GM03348 (cell line): Measurements from ENCODE around the gene TRPC5OS.
A peak's percentile ranks its signal among the peaks of the same experiment; 100 is the strongest.

Experiments used
- DNase-seq: peaks from one replicate; pipeline ENCODE4 v3.0.0; 2012; ENCODE audit warnings: low spot score

TRPC5OS gene

GRCh38 chrX:111875881-111876280, at the start of gene TRPC5OS:
TRPC5OS (plus strand) TSS chrX:111876181; CDS start chrX:111901850, 25,669 bp downstream.
- no peak for DNase-seq

GRCh38 chrX:111829345-111829744, 46.6 kb upstream of the TRPC5OS start:
- no peak for DNase-seq

GRCh38 chrX:111830571-111830970, 45.4 kb upstream of the TRPC5OS start:
- no peak for DNase-seq

DNA sequence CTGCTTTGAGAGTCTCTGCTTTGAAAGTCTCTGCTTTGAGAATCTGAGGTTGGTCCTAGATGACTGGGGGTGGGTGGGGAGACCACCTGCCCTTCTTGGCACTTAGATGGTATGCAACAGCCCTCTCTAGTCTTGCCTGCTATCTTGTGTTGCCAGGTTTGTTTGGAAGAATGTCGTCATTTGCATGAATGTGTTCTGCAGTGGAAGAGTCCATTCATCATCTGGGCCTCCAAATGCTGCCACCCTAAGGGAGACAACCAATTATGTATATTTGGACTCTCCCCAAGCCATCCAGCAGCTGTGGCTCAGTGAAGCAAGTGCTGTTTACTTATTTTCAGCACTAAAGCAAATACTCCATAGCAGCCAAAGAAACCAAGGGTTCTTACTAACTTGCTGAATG, 44.6 kb upstream of the TRPC5OS start:
- DNase-seq: no peak

- no peak for DNase-seq
Measured at GRCh38 chrX:111837197-111837596, 38.8 kb upstream of the TRPC5OS start.

DNA sequence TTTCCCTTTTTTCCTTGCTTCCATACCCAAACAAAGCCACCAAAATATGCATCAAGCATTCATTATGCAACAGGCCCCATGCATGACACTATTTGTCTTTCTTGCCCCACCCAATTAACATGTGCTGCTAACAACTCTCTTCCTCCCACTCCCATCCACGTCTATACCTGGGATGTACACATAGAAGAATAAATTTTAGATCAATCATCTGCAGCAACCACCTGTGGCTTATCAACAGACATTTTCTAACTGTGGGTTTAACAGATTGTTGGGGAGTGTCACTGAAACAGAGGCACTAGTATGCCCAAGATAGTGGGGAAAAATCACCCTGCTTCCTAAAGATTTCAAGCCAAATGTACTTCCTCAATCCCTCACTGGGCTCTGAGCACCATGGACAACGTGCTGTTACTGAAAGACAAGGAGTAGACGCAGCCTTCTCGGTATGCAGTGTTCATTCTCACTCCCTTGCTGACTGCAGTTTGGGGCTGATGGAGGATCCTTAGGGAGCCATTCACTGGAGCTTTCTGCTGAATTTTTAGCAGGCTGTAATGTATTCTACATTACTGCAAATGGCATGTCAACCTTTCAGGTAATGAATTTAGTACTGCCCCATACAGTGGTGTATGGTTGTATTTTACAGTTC, 28.4 kb upstream of the TRPC5OS start:
- no peak for DNase-seq

DNA sequence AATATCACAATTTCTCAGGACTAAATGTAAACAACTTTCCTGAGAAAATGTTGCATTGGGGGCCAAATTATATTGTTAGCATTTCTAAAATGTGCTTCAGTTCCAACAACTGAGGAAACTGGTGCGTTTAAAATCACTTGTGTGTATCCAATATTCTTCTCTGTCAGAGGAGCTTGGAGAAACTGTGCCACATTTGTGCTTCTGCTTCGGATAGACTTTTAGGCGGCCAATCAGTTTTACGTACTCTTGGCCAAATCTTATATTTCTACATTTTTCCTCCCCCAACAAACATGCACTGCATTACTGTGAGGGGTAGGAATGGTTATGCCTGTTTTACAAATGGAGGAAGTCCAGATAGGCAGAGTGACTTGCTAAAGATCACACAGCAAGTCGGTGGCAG, 27.4 kb upstream of the TRPC5OS start:
- no peak for DNase-seq

DNA sequence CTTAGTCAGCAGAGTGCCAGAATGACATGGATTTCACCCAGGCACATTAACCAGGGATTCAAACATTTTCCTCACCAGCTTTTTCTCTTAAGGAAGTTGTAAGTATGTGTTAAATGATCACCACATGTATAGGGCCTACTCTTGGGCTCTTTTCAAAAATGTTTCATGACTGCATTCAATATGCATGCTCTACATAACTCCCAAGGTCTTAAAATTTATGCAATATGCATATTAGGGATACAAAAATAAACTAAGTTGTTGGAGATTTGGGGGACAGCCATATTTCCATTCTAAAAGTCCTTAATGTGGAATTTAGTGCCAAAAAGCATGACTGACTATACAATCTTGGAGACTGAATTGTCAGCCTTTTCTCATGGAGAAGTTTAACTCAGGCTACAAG, 25.0 kb upstream of the TRPC5OS start:
- no peak for DNase-seq

DNA sequence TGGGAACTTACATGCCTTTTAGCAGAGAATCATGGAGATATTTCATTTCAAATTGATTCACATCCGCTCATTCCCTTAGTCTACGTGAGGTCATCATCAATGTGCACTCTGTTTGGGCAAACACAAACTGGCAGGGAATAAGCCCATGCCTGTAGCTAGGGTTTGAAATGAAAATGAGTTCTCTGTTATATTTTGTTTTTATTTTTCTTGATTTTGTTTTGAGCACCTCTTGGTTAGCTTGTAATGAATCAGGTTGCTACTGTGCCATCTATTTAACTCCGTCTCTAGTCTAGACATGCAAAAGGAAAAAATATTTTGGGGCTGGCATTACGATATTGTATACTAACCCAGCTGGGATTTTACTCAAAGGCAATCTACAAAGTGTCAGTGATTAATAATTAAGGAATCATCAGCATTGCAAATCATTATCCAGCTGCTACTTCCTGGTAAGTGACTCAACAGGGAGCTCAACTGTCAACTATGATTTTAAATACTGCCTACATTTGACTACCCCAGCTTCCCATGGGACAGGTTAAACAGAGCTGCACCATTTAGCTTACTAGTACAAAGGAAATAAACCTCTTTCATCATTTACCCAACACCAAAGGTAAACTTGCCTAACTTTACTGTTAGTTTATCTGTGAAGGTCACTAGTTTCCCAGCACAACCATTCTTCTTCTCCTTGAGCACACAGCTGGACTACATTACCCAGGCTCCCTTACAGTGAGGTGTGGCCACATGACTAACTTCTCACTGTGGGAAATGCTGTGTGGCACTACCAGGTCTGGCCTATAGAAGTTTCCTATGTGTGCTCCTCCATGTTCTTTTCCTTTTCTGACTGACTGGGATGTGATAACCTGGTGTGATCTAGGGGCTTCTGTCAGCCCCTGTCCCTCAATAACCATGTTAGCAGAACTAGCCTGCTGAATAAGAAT, 21.2 kb upstream of the TRPC5OS start:
- no peak for DNase-seq

GRCh38 chrX:111857534-111858060, 18.4 kb upstream of the TRPC5OS start:
- DNase-seq: no peak

GRCh38 chrX:111861605-111862004, 14.4 kb upstream of the TRPC5OS start:
- DNase-seq: no peak

DNA sequence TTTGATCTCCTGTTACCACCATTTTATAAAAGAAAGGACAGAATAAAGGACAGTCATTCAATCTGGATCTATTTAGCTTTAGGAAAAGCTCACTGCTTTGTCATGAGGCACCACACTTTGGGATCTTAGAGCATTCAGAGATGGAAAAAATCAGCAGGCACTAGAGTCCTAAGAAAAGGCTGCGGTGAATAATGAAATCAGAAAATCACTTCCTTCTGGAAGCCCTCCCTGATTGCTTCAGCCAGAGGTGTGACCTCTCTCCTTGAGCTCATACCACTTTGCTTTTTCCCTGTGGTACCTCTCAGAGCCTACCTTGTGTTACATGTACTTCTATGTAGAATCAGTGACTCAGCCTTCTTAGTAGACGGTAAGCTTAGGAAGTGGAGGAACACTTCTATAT, 8.7 kb upstream of the TRPC5OS start:
- DNase-seq: no peak

GRCh38 chrX:111868726-111869638, 7.0 kb upstream of the TRPC5OS start:
- no peak for DNase-seq

DNA sequence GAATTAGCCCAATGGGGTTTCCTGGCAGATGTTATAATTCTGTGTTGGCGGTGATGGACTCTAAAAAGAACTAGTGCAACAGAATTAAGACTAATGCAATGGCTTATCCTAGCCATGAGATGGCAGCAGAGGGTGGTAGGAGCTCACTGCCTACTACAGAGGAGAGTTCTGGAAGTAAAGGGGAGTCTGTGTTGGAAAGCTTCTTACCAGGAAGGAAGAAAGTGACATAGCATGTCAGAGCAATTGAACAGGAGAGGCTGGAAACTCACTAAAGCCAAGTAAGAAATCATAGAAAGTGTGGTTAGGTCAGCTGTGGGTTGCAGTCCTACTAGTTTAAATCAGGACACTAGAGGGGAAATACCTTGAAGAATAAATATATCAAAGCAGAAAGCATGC, 6.3 kb upstream of the TRPC5OS start:
- peak; percentile 54 for DNase-seq

DNA sequence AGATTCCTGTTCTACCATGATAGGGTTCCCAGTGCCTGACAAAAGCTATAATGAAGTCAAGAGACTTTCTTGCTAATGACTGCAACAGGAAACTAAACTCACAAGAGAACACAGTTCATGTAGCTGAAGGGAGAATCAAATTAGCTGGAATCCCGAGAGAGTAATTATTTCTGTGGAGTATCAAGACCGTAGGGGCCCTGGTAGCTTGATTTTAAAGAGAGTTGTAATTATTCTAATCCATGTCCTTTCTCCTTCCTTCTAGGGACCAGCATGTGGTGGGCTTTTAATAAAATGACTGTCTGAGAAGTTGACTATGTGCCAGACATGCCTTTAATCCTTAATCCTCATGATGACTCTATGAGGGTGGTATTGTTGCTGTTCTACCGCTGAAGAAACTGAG, 1.7 kb upstream of the TRPC5OS start:
- no peak for DNase-seq

GRCh38 chrX:111876646-111877045, 665 bp downstream of the TRPC5OS start:
- no peak for DNase-seq

DNA sequence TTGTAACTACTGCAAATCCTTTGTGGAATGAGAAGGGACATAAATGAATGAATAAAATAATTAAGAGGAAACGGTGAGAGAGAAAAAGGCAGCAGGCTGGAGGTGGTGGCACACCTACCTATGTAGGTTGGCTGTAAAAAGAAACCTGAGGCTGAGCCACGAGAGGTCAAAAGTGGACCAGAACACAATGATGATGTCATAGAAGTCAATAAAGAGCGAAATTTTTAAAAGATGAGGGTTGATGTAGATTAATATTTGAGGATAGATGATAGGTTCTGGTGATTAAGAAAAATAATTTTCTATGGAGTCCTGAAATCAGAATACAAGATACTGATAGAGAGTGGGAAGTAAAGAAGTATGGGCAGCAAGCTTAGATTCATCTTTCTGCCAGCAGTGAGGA, 1.7 kb downstream of the TRPC5OS start:
- no peak for DNase-seq

DNA sequence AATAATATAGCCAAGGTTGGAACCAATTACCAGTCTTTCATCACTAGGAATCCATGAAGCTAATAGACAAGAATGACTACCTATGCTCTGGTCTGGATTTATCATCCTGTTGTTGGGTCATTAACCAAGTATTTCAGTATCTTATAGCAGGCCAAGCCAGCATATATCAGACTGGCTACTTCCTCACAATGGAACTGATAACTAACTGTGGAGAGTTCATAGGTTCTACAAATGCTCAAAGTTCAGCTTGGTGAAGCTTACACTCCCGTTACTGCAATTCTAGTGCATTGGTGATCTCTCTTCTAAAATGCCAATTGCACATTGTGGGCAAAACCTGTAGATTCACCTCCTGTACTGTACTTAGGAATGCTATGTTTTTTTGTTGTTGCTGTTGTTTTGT, 4.8 kb downstream of the TRPC5OS start:
- no peak for DNase-seq

DNA sequence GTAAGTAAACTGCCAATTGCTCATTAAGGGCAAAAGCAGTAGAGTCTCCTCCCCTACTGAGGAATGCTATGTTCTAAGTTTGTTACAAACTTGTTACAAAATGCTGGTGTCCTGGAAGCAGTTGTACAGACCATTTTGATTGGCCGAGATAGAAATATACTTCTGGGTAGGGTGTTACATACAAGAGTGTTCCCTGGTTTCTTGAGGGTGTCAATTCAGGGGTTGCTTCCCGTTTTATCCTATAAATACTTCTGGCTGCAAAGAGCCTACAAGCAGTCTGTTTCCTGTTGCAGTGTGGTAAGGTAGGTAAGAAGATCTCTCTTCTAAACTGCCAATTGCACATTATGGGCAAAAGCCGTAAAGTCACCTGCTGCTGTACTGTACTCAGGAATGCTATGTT, 5.7 kb downstream of the TRPC5OS start:
- DNase-seq: no peak

DNA sequence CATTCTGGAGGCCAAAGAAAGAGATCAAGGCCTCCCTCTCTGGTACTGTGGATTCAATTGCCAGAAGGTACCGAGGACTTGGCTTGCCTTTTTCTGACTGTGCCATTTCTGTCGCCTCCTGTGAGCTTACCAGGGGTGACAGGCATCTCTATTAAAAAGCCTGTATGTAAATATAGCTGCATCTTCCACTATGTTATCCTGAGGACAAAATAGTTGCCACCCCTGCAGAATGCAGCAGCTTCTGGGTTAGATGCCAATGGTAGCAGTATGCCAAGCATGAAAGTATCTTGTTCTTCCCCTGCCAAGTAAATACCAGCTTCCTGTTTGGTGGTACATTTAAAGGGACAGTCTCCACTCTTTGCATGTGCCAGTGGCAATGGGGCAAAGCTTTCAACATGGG, 10.7 kb downstream of the TRPC5OS start:
- DNase-seq: no peak

- DNase-seq: no peak
Measured at GRCh38 chrX:111888600-111888999, 12.6 kb downstream of the TRPC5OS start.

DNA sequence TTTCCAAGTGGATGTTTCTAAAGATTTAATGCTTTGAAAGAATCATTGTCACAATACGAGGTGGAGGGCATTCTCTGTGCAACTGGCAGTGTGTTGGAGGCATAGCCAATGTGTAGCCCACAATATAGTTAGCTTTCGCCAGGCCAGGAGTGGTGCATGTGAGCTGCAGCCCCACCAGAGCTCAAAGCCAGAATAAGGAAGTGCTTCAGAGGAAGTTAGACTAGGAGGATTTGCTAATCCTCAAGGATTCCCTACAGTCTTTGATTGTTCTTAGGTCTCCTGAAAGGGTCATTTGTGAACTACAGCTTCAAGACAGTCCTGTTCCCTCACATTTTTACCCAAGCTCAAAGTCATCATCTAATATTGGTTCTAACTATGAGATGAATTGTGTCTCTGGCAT, 16.4 kb downstream of the TRPC5OS start:
- DNase-seq: no peak
